ENCODE data around the gene STX1A. TPM values are rescaled to one million over a fixed set of nuclear protein-coding genes. Genes with fewer than 3 reads are reported as not detected.

STX1A gene
- total and polyA plus RNA-seq, 2 of the 8 experiments (the other 6 are each of a cell fraction or from before 2014, with no cell fraction given) = 13.5 to 17.5 TPM

DNA sequence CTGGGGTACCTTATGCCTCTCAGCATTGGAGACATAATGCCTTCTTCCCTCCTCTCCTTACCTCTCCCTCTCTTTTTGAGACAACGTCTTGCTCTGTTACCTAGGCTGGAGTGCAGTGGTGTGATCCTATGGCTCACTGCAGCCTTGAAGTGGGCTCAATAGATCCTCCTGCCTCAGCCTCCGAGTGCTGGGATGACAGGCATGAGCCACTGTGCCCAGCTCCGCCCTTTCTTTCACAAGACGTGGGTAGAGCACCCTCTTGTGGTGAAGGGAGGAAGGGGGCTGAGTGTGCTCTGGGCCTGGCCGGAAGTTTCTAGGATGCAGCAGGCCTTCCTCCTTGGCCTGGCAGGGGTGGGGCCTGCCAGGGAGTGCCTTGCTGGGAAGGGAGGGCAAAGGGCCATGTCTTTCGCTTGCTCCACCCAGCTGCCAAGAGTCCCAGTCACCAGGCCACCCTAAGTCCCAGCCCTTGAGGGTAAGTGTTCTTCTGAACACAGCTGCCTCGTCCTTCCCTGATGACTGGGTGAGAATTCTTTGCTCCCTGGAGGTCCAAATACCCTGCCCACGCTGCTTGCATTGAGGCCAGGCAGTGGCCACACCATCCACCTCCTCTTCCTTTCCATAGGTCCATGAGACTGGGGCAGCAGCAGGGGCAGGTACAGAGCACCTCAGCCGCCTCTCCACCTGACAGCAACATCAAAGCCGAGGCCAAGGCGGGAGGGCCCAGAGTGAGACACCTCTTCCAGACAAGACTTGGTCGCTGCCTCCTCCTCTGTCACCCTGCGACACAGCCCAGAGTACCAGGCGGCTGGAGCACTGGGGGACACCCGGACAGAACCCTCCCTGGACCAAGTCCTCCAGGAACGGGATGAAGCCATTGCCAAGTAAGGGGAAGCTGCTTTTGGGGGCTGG, 15.4 kb upstream of the STX1A start:
- peak overlapping the region; percentile 92 for H2BK12ac ChIP-seq (ENCODE audit: low read depth, low read length)
- CTCF ChIA-PET (ENCODE audit: partially characterized antibody) = interaction anchor here (0.6 to 11.1 kb wide), 43 partner anchors 9 to 365 kb away, joined by 3 to 87 read pairs (median 3); partner anchors contain the start of genes BAZ1B, CLDN3, CLDN4 and STX1A
- no peaks in the 10 kb centered on the region for H3K9me3 ChIP-seq (ENCODE audit: insufficient read depth in 2 of 2, low read depth in 1 of 2, low read length in 1 of 2)
- no peak overlapping the region for H3K56ac ChIP-seq (replicated peaks; ENCODE audit: insufficient read length, low read depth, low read length)
- no peak overlapping the region for H4K5ac ChIP-seq (ENCODE audit: insufficient read length, low read depth, low read length)
- H3K4me2 ChIP-seq (ENCODE audit: insufficient read depth in 1 of 2, low read depth in 2 of 2, low read length in 2 of 2) = no peak overlapping the region
- FAIRE-seq (no peak), DNase-seq (ENCODE audit: low read depth in 1 of 2, low spot score in 2 of 2) (peak in 1 of 2 experiments; percentile 91)
- no peak overlapping the region for H2BK120ac ChIP-seq (replicated peaks; ENCODE audit: low read depth, low read length)
- peaks cover 8% of the 10 kb centered on the region for H3K23me2 ChIP-seq (ENCODE audit: low read depth, low read length)
- POLR2A ChIA-PET (ENCODE audit: partially characterized antibody) = interaction anchor here (0.5 to 2.3 kb wide), 12 partner anchors 10 to 416 kb away, joined by 3 to 7 read pairs (median 3); partner anchors contain the start of gene BAZ1B
- no peak overlapping the region for H3K9ac ChIP-seq (replicated peaks in 1 of 4; ENCODE audit: extremely low read depth in 1 of 4, low read depth in 3 of 4, low read length in 3 of 4)
- no peak overlapping the region for H3K23ac ChIP-seq (ENCODE audit: insufficient read length)
- H2AFZ ChIP-seq (ENCODE audit: low read length) = no peak overlapping the region
- no peak overlapping the region for H3K14ac ChIP-seq (ENCODE audit: insufficient read length)
- H4K8ac ChIP-seq (ENCODE audit: extremely low read depth, insufficient read depth, low read length) = no peak overlapping the region
- no peak overlapping the region for H2BK20ac ChIP-seq (ENCODE audit: low read length)
- peak overlapping the region; percentile 2; the same call in 1 of the 2 replicates for H2AK5ac ChIP-seq (ENCODE audit: low read depth, low read length)
- H3K4ac ChIP-seq (replicated peaks; ENCODE audit: insufficient read length, low read depth, low read length) = no peak overlapping the region
- no peak overlapping the region for H3K18ac ChIP-seq (ENCODE audit: extremely low read depth, low read length)
- peaks cover 0 to 16% (median 2%) of the 10 kb centered on the region in 4 experiments; a peak in 5 of 7 replicates for H3K4me1 ChIP-seq (replicated peaks in 1 of 4; ENCODE audit: control insufficient read depth in 3 of 4, insufficient read depth in 4 of 4, low read length in 3 of 4)
- H4K20me1 ChIP-seq (replicated peaks in 1 of 2; ENCODE audit: control insufficient read depth in 1 of 2, insufficient read depth in 2 of 2, low read length in 2 of 2) = peaks cover 8 to 20% of the 10 kb centered on the region in 2 experiments
- H3K4me3 ChIP-seq (ENCODE audit: extremely low read depth in 1 of 4, insufficient read depth in 2 of 4, low read depth in 3 of 4, low read length in 4 of 4) = no peak overlapping the region
- WGBS, 2 experiments (ENCODE audit: extremely low coverage in 1 of 2, insufficient coverage in 1 of 2, insufficient read length in 1 of 2, insufficient replicate concordance in 2 of 2, low coverage in 1 of 2, low lambda C conversion rate in 2 of 2, missing lambda C conversion rate in 1 of 2) = 60% methylated on average over 14 of the region's 16 CpGs; no CpG with 5 or more reads in 1 of the 2 experiments
- H3K27me3 ChIP-seq (replicated peaks in 1 of 4; ENCODE audit: control insufficient read depth in 3 of 4, extremely low read depth in 1 of 4, insufficient read depth in 3 of 4, low read length in 3 of 4) = 0 out of 7 replicates have a peak, but pooled peaks cover 0 to under 1% (median 0%) of the 10 kb centered on the region in 4 experiments
- no peak overlapping the region for H2BK5ac ChIP-seq (ENCODE audit: low read depth, low read length)
- no peaks in the 10 kb centered on the region for H3K79me1 ChIP-seq (ENCODE audit: low read depth, low read length)
- peak overlapping the region; percentile 18; the same call in 1 of the 2 replicates for H3K27ac ChIP-seq (ENCODE audit: low read depth, low read length)
- no peak overlapping the region for H4K91ac ChIP-seq (replicated peaks; ENCODE audit: insufficient read length, low read length)
- peaks cover 4 to 16% (median 8%) of the 10 kb centered on the region in 4 experiments; a peak in 5 of 8 replicates for H3K36me3 ChIP-seq (ENCODE audit: control insufficient read depth in 2 of 4, insufficient read depth in 4 of 4, low read length in 3 of 4)
- peak overlapping the region; percentile 65; the same call in 1 of the 2 replicates for H2BK15ac ChIP-seq (ENCODE audit: low read length)
- H3K79me2 ChIP-seq (ENCODE audit: control insufficient read depth in 1 of 2, insufficient read depth in 2 of 2, low read length in 2 of 2) = peaks cover 0 to 8% of the 10 kb centered on the region in 2 experiments; a peak in 1 of 4 replicates
- TF ChIP-seq ZNF274 (IDR thresholded peaks at IDR 0.05; ENCODE audit: borderline replicate concordance, extremely low read depth, low read length) = no peak
- no peak for TF ChIP-seq NANOG (IDR thresholded peaks at IDR 0.05; ENCODE audit: insufficient read depth, low read depth, low read length, poor library complexity, severe bottlenecking)
- peak; percentile 91 to 95 for TF ChIP-seq RAD21 (IDR thresholded peaks at IDR 0.05 in 1 of 2, conservative IDR thresholded peaks at IDR 0.05 in 1 of 2; ENCODE audit: low read depth in 2 of 2, low read length in 2 of 2)
- 0 out of 2 replicates have a peak, but pooled peaks have one; percentile 47 for TF ChIP-seq CHD2 (IDR thresholded peaks at IDR 0.05; ENCODE audit: low read length)
- no peak for TF ChIP-seq SP1 (IDR thresholded peaks at IDR 0.05; ENCODE audit: low read depth, low read length)
- TF ChIP-seq, protein P1, sequence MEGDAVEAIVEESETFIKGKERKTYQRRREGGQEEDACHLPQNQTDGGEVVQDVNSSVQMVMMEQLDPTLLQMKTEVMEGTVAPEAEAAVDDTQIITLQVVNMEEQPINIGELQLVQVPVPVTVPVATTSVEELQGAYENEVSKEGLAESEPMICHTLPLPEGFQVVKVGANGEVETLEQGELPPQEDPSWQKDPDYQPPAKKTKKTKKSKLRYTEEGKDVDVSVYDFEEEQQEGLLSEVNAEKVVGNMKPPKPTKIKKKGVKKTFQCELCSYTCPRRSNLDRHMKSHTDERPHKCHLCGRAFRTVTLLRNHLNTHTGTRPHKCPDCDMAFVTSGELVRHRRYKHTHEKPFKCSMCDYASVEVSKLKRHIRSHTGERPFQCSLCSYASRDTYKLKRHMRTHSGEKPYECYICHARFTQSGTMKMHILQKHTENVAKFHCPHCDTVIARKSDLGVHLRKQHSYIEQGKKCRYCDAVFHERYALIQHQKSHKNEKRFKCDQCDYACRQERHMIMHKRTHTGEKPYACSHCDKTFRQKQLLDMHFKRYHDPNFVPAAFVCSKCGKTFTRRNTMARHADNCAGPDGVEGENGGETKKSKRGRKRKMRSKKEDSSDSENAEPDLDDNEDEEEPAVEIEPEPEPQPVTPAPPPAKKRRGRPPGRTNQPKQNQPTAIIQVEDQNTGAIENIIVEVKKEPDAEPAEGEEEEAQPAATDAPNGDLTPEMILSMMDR (IDR thresholded peaks at IDR 0.05; ENCODE audit: control extremely low read depth in 1 of 3, insufficient read depth in 1 of 3, low read depth in 1 of 3, low read length in 3 of 3) = peak in 2 of 3 experiments; percentile 85 to 99; a peak in 3 of 4 replicates
- TF ChIP-seq POU5F1 (IDR thresholded peaks at IDR 0.05; ENCODE audit: low read depth, low read length) = no peak

Data from H1 (cell line).